ENCODE results near the gene SELENOI.

DNA sequence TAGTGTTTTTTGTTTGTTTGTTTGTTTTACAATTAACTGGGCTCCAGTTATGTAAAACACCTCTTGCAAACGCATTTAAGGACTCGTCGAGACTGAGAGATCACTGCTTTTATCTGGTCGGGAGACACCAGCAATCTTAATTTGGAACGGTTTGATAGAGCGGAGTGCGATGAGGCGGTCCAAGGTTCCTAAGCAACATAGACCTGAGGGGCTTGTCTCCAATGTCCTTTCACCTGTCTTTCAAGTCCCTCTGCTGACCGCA is 729 bp upstream of the SELENOI start:
- TF ChIP-seq, protein P1, sequence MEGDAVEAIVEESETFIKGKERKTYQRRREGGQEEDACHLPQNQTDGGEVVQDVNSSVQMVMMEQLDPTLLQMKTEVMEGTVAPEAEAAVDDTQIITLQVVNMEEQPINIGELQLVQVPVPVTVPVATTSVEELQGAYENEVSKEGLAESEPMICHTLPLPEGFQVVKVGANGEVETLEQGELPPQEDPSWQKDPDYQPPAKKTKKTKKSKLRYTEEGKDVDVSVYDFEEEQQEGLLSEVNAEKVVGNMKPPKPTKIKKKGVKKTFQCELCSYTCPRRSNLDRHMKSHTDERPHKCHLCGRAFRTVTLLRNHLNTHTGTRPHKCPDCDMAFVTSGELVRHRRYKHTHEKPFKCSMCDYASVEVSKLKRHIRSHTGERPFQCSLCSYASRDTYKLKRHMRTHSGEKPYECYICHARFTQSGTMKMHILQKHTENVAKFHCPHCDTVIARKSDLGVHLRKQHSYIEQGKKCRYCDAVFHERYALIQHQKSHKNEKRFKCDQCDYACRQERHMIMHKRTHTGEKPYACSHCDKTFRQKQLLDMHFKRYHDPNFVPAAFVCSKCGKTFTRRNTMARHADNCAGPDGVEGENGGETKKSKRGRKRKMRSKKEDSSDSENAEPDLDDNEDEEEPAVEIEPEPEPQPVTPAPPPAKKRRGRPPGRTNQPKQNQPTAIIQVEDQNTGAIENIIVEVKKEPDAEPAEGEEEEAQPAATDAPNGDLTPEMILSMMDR (IDR thresholded peaks at IDR 0.05; ENCODE audit: extremely low read depth in 1 of 2, insufficient read depth in 1 of 2, low read depth in 1 of 2, low read length in 2 of 2), result no peak
- no peak for TF ChIP-seq POLR2A (IDR thresholded peaks at IDR 0.05; ENCODE audit: low read depth, low read length)
- TF ChIP-seq EZH2 (IDR thresholded peaks at IDR 0.05; ENCODE audit: borderline replicate concordance, low read depth, low read length, severe bottlenecking), result no peak
- no peak for TF ChIP-seq POLR2AphosphoS5 (IDR thresholded peaks at IDR 0.05; ENCODE audit: insufficient read depth, low read depth, low read length)
